ENCODE measurements around the gene SERP2.

GRCh38 chr13:44395976-44396694 lies 22.5 kb downstream of the SERP2 start:
- TF ChIP-seq ZNF436 (CRISPR knock-in tag; IDR thresholded peaks at IDR 0.05) (no peak), ZNF766 (CRISPR knock-in tag; conservative IDR thresholded peaks at IDR 0.05) (no peak), CTCF (IDR thresholded peaks at IDR 0.05 in 2 of 3, conservative IDR thresholded peaks at IDR 0.05 in 1 of 3; ENCODE audit: insufficient read depth in 2 of 3, low read depth in 1 of 3, low read length in 3 of 3) (no peak), EHMT2 (IDR thresholded peaks at IDR 0.05) (no peak), ADNP (tag; IDR thresholded peaks at IDR 0.05) (no peak), FOXM1 (IDR thresholded peaks at IDR 0.05; ENCODE audit: low read depth) (no peak), FOXM1 (CRISPR knock-in tag; IDR thresholded peaks at IDR 0.05; ENCODE audit: low read depth) (no peak), CXXC5 (CRISPR knock-in tag; IDR thresholded peaks at IDR 0.05) (no peak), GABPB1 (CRISPR knock-in tag; IDR thresholded peaks at IDR 0.05) (no peak), PML (IDR thresholded peaks at IDR 0.05; ENCODE audit: low read length) (no peak), TAF7 (tag; IDR thresholded peaks at IDR 0.05) (no peak), ZBTB26 (CRISPR knock-in tag; IDR thresholded peaks at IDR 0.05) (no peak)
- TF ChIP-seq, protein P1, sequence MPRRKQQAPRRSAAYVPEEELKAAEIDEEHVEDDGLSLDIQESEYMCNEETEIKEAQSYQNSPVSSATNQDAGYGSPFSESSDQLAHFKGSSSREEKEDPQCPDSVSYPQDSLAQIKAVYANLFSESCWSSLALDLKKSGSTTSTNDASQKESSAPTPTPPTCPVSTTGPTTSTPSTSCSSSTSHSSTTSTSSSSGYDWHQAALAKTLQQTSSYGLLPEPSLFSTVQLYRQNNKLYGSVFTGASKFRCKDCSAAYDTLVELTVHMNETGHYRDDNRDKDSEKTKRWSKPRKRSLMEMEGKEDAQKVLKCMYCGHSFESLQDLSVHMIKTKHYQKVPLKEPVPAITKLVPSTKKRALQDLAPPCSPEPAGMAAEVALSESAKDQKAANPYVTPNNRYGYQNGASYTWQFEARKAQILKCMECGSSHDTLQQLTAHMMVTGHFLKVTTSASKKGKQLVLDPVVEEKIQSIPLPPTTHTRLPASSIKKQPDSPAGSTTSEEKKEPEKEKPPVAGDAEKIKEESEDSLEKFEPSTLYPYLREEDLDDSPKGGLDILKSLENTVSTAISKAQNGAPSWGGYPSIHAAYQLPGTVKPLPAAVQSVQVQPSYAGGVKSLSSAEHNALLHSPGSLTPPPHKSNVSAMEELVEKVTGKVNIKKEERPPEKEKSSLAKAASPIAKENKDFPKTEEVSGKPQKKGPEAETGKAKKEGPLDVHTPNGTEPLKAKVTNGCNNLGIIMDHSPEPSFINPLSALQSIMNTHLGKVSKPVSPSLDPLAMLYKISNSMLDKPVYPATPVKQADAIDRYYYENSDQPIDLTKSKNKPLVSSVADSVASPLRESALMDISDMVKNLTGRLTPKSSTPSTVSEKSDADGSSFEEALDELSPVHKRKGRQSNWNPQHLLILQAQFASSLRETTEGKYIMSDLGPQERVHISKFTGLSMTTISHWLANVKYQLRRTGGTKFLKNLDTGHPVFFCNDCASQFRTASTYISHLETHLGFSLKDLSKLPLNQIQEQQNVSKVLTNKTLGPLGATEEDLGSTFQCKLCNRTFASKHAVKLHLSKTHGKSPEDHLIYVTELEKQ (CRISPR knock-in tag; IDR thresholded peaks at IDR 0.05), result no peak

All from K562 (cell line).